ENCODE data around the gene ARAP3.

DNA sequence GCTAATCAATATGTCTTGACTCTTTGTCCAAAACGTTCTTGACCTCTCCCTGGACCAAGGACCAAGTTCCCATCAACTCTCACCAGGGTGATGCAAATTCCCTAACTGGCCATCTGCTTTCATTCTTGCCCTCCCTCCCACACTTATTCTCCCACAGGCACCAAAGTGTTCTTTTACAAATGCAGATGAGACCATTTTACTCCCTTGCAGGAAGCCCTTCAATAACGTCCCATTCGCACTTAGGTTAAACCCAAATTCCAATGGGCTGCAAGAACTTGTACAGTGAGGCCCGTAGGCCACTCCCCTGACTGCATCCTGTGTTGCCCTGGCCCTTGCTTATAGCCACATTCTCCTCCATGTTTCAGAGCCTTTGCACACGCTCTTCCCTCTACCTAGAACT, 7.3 kb downstream of the ARAP3 start:
- TF ChIP-seq, protein P1, sequence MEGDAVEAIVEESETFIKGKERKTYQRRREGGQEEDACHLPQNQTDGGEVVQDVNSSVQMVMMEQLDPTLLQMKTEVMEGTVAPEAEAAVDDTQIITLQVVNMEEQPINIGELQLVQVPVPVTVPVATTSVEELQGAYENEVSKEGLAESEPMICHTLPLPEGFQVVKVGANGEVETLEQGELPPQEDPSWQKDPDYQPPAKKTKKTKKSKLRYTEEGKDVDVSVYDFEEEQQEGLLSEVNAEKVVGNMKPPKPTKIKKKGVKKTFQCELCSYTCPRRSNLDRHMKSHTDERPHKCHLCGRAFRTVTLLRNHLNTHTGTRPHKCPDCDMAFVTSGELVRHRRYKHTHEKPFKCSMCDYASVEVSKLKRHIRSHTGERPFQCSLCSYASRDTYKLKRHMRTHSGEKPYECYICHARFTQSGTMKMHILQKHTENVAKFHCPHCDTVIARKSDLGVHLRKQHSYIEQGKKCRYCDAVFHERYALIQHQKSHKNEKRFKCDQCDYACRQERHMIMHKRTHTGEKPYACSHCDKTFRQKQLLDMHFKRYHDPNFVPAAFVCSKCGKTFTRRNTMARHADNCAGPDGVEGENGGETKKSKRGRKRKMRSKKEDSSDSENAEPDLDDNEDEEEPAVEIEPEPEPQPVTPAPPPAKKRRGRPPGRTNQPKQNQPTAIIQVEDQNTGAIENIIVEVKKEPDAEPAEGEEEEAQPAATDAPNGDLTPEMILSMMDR (conservative IDR thresholded peaks at IDR 0.05) = no peak
- TF ChIP-seq ZFX (IDR thresholded peaks at IDR 0.05) = no peak

Data from C4-2B (cell line).